OCI-LY1 (cell line): ENCODE measurements around the gene RAD51B.

Experiments used
- H2AFZ ChIP-seq: fragments of 200-600 bp; sonication (generic), shearing (Covaris generic); 2 replicates; pipeline ENCODE4 v1.6.0; 2014; ENCODE audit warnings: antibody characterized with exemption, mild to moderate bottlenecking, low read length
- H3F3A ChIP-seq: fragments of 200-600 bp; sonication (generic), shearing (Covaris generic); 2 replicates; pipeline ENCODE4 v1.6.0; 2014; ENCODE audit warnings: mild to moderate bottlenecking, antibody characterized with exemption, low read length, moderate library complexity; ENCODE audit not compliant: insufficient read depth
- H3K27ac ChIP-seq: fragments of 200-600 bp; sonication (generic); 2 replicates; pipeline ENCODE4 v1.5.1; 2014; ENCODE audit warnings: low read length, mixed run types, mild to moderate bottlenecking, low read depth; ENCODE audit not compliant: poor library complexity, severe bottlenecking
- H3K27me3 ChIP-seq: fragments of 200-600 bp; sonication (generic); 2 replicates; pipeline ENCODE4 v1.6.0; 2014; ENCODE audit warnings: antibody characterized with exemption, mild to moderate bottlenecking, low read length, moderate library complexity; ENCODE audit not compliant: insufficient read depth
- H3K36me3 ChIP-seq: fragments of 200-600 bp; sonication (generic); 2 replicates; pipeline ENCODE4 v1.6.1; 2014; ENCODE audit warnings: mild to moderate bottlenecking, antibody characterized with exemption, low read length, moderate library complexity, mixed read lengths; ENCODE audit not compliant: insufficient read depth
- H3K4me1 ChIP-seq: fragments of 200-600 bp; sonication (generic); 2 replicates; pipeline ENCODE4 v1.5.1; 2014; ENCODE audit warnings: mild to moderate bottlenecking, low read length, moderate library complexity; ENCODE audit not compliant: insufficient read depth, severe bottlenecking
- H3K4me2 ChIP-seq: fragments of 200-600 bp; sonication (generic), shearing (Covaris generic); 2 replicates; pipeline ENCODE4 v1.6.1; 2014; ENCODE audit warnings: low read length
- H3K4me3 ChIP-seq: fragments of 200-600 bp; sonication (generic); 2 replicates; pipeline ENCODE4 v1.5.1; 2014; ENCODE audit warnings: low read length, low read depth, mild to moderate bottlenecking, mixed read lengths; ENCODE audit not compliant: poor library complexity, severe bottlenecking
- H3K79me2 ChIP-seq: fragments of 200-600 bp; shearing (Covaris generic); 2 replicates; pipeline ENCODE4 v1.6.1; 2016; ENCODE audit warnings: mixed run types, low read length, mixed read lengths; ENCODE audit not compliant: insufficient read depth
- H3K9ac ChIP-seq: fragments of 200-600 bp; sonication (generic), shearing (Covaris generic); 2 replicates; pipeline ENCODE4 v1.6.1; 2014; ENCODE audit warnings: mild to moderate bottlenecking, low read length, mixed read lengths
- H3K9me2 ChIP-seq: fragments of 200-600 bp; sonication (generic), shearing (Covaris generic); 2 replicates; pipeline ENCODE4 v1.6.1; 2014; ENCODE audit warnings: low read depth, mild to moderate bottlenecking, low read length, mixed read lengths
- H3K9me3 ChIP-seq: fragments of 200-600 bp; shearing (Covaris generic); 2 replicates; pipeline ENCODE4 v1.6.1; 2014; ENCODE audit warnings: low read length, mixed read lengths
- H4K20me1 ChIP-seq: fragments of 200-600 bp; sonication (generic), shearing (Covaris generic); 2 replicates; pipeline ENCODE4 v1.6.0; 2016; ENCODE audit warnings: mild to moderate bottlenecking, low read length; ENCODE audit not compliant: insufficient read depth
- EZH2 ChIP-seq: fragments of 200-600 bp; sonication (generic), shearing (Covaris generic); IDR thresholded peaks from 2 replicates; pipeline ENCODE4 v1.8.0; 2017; ENCODE audit warnings: borderline replicate concordance, mixed run types, mild to moderate bottlenecking, antibody characterized with exemption, low read length, moderate library complexity, mixed read lengths
- TF ChIP-seq, protein P1 (sequence below): fragments of 200-600 bp; sonication (generic), shearing (Covaris generic); IDR thresholded peaks from 2 replicates; pipeline ENCODE4 v1.5.1; 2017; ENCODE audit warnings: mild to moderate bottlenecking, antibody characterized with exemption, low read length, moderate library complexity, mixed read lengths

RAD51B gene

DNA sequence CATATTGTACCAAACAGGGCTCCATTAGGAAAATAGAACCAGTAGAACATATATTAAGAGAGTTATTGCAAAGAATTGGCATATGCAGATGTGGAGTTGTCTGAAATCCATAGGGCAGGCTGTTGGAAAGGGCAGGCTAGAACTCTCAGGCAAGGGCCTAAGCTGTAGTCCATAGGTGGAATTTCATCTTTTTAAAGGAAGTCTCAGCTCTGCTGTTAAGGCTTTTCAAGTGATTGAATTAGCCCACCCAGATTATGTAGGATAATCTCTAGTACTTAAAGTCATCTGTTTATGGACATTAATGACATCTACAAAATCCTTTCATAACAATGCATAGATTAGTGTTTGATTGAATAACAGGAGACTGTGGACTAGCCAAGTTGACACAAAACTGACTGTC, 59.4 kb downstream of the RAD51B start:
- Histone ChIP-seq H3K4me1 (peaks cover 9% of the 10 kb centered on the region), H3F3A (no peaks in the 10 kb centered on the region), H3K4me3 (no peak overlapping the region), H3K79me2 (no peaks in the 10 kb centered on the region), H3K27me3 (no peaks in the 10 kb centered on the region), H4K20me1 (no peaks in the 10 kb centered on the region), H3K27ac (no peak overlapping the region), H3K36me3 (no peaks in the 10 kb centered on the region), H3K9me3 (no peaks in the 10 kb centered on the region), H3K9me2 (no peaks in the 10 kb centered on the region), H3K4me2 (no peak overlapping the region), H2AFZ (no peak overlapping the region), H3K9ac (no peak overlapping the region)
- TF ChIP-seq, protein P1, sequence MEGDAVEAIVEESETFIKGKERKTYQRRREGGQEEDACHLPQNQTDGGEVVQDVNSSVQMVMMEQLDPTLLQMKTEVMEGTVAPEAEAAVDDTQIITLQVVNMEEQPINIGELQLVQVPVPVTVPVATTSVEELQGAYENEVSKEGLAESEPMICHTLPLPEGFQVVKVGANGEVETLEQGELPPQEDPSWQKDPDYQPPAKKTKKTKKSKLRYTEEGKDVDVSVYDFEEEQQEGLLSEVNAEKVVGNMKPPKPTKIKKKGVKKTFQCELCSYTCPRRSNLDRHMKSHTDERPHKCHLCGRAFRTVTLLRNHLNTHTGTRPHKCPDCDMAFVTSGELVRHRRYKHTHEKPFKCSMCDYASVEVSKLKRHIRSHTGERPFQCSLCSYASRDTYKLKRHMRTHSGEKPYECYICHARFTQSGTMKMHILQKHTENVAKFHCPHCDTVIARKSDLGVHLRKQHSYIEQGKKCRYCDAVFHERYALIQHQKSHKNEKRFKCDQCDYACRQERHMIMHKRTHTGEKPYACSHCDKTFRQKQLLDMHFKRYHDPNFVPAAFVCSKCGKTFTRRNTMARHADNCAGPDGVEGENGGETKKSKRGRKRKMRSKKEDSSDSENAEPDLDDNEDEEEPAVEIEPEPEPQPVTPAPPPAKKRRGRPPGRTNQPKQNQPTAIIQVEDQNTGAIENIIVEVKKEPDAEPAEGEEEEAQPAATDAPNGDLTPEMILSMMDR: no peak
- no peak for TF ChIP-seq EZH2

DNA sequence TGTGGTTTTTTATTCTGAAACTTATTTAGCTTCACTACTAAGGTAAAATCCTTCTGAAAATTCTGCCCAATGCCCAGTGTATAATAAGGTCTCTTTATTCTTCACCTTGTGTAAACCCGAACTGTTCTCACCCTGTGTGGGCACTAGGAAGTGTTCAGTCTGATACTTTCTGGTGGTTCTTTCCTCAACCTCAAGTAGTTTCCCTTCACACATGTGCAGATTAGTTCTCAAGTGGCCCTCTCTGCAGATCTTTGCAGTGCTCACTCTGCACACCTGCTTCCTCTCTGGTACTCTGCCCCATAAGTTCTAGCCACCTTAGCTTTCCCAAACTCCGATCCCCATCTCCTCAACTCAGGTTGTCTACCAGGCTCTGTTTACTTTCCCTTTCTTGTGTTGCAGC, 61.6 kb downstream of the RAD51B start:
- Histone ChIP-seq H3K36me3 (no peaks in the 10 kb centered on the region), H3K27me3 (no peaks in the 10 kb centered on the region), H3K79me2 (no peaks in the 10 kb centered on the region), H3K4me3 (no peak overlapping the region), H3K9me2 (no peaks in the 10 kb centered on the region), H3K9ac (no peak overlapping the region), H3K27ac (peak overlapping the region; percentile 5), H3K4me1 (peaks cover 9% of the 10 kb centered on the region), H3F3A (no peaks in the 10 kb centered on the region), H3K4me2 (no peak overlapping the region), H2AFZ (no peak overlapping the region), H3K9me3 (no peaks in the 10 kb centered on the region), H4K20me1 (no peaks in the 10 kb centered on the region)
- TF ChIP-seq, protein P1: no peak
- TF ChIP-seq EZH2: no peak

DNA sequence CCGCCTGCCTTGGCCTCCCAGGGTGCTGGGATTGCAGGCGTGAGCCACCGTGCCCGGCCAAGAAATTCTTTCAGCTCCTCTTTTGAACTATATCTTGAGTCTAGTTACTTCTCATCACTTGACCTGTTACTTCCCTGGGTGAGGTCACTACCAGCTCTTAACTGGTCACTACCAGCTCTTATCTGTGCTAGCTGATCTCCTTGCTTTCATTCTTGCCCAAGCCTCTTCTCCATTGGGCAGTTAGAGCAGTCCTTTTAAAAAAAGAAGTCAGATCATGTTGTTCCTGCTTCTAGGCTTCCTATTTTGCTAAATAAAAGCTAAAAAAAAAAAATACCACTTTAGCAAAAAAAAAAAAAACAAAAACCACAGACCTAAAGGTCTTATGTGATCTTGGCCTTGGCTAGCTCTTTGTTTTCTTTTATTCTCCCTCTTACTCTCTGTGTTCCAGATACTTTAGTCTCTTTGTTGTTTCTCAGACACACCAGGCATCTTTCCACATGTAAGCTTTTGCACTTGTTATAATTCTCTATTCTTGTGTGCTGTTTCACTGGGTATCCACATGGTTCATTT, 63.5 kb downstream of the RAD51B start:
- no peaks in the 10 kb centered on the region for H3K9me2 ChIP-seq
- H3K27ac ChIP-seq: no peak overlapping the region
- H3K27me3 ChIP-seq: no peaks in the 10 kb centered on the region
- no peak overlapping the region for H3K9ac ChIP-seq
- H3K4me1 ChIP-seq: peaks cover 9% of the 10 kb centered on the region
- no peaks in the 10 kb centered on the region for H3K79me2 ChIP-seq
- no peak overlapping the region for H3K4me3 ChIP-seq
- H2AFZ ChIP-seq: no peak overlapping the region
- H4K20me1 ChIP-seq: no peaks in the 10 kb centered on the region
- H3K36me3 ChIP-seq: no peaks in the 10 kb centered on the region
- no peaks in the 10 kb centered on the region for H3K9me3 ChIP-seq
- no peak for TF ChIP-seq EZH2
- TF ChIP-seq, protein P1: no peak
- no peaks in the 10 kb centered on the region for H3F3A ChIP-seq
- H3K4me2 ChIP-seq: no peak overlapping the region
